ENCODE measurements around the gene CD180.

- no peak for TF ChIP-seq EZH2 (IDR thresholded peaks at IDR 0.05)
- no peak for TF ChIP-seq POLR2AphosphoS5 (IDR thresholded peaks at IDR 0.05; ENCODE audit: borderline replicate concordance, low read depth, low read length)
- TF ChIP-seq FOXP2 (optimal IDR thresholded peaks at IDR 0.05; ENCODE audit: control extremely low read depth, extremely low read length, insufficient read depth): no peak
These were observed 36.3 kb downstream of the CD180 start for GRCh38 chr5:67160272-67160671.

Measured in SK-N-MC (cell line).